Ovary (tissue), 3 donors: ENCODE measurements around the gene NTRK3.

Experiments used
- EP300 ChIP-seq: sonication (generic); formaldehyde crosslinking; IDR thresholded peaks from one replicate; pipeline ENCODE4 v1.6.1; 2017; ENCODE audit warnings: antibody characterized with exemption
- POLR2A ChIP-seq: fragments of 450-650 bp; IDR thresholded peaks from one replicate; pipeline ENCODE4 v1.6.1; 2017; ENCODE audit warnings: antibody characterized with exemption, mild to moderate bottlenecking, moderate library complexity
- TF ChIP-seq, protein P1 (sequence below), 3 donors: fragments of 450-650 bp in 2 of 3; fragments of 200-600 bp in 1 of 3; IDR thresholded peaks; one replicate each; pipeline versions ENCODE4 v1.5.1 to v1.8.0; 2016 to 2022; ENCODE audit warnings: antibody characterized with exemption in 3 of 3, mild to moderate bottlenecking in 1 of 3
- donor health status: DM: no; HTN: no; CAD: no.

GRCh38 chr15:88272421-88272820 lies 15.9 kb upstream of the NTRK3 start:
- TF ChIP-seq, protein P1, sequence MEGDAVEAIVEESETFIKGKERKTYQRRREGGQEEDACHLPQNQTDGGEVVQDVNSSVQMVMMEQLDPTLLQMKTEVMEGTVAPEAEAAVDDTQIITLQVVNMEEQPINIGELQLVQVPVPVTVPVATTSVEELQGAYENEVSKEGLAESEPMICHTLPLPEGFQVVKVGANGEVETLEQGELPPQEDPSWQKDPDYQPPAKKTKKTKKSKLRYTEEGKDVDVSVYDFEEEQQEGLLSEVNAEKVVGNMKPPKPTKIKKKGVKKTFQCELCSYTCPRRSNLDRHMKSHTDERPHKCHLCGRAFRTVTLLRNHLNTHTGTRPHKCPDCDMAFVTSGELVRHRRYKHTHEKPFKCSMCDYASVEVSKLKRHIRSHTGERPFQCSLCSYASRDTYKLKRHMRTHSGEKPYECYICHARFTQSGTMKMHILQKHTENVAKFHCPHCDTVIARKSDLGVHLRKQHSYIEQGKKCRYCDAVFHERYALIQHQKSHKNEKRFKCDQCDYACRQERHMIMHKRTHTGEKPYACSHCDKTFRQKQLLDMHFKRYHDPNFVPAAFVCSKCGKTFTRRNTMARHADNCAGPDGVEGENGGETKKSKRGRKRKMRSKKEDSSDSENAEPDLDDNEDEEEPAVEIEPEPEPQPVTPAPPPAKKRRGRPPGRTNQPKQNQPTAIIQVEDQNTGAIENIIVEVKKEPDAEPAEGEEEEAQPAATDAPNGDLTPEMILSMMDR (IDR thresholded peaks at IDR 0.05) = no peak
- no peak for TF ChIP-seq POLR2A
- no peak for TF ChIP-seq EP300
